ENCODE data around the gene BEX3. TPM values are rescaled to one million over a fixed set of nuclear protein-coding genes. Genes with fewer than 3 reads are reported as not detected.

BEX3 gene
- total RNA-seq, 1 experiment from 2014 or later = 130 TPM

- Histone ChIP-seq H3K36me3 (ENCODE audit: low read depth, low read length) (no peaks in the 10 kb centered on the region), H3F3A (ENCODE audit: low read length, unreplicated experiment) (no peaks in the 10 kb centered on the region), H3K79me2 (ENCODE audit: low read length) (no peaks in the 10 kb centered on the region), H4K20me1 (ENCODE audit: low read length) (no peaks in the 10 kb centered on the region), H3K4me2 (ENCODE audit: low read length) (no peak overlapping the region), H3K27ac (ENCODE audit: low read length) (no peak overlapping the region), H3K9me3 (ENCODE audit: low read length) (no peaks in the 10 kb centered on the region), H3K4me1 (ENCODE audit: insufficient read depth, low read length) (no peaks in the 10 kb centered on the region), H3K27me3 (ENCODE audit: low read length) (no peaks in the 10 kb centered on the region), H3K4me3 (ENCODE audit: low read length) (no peak overlapping the region), H3K9me2 (replicated peaks; ENCODE audit: low read length) (no peaks in the 10 kb centered on the region), H2AFZ (ENCODE audit: low read length) (no peak overlapping the region), H3K9ac (ENCODE audit: low read length) (no peak overlapping the region)
- TF ChIP-seq CTCF (conservative IDR thresholded peaks at IDR 0.05; ENCODE audit: low read depth, low read length) = no peak
- no peak for TF ChIP-seq EZH2phosphoT487 (IDR thresholded peaks at IDR 0.05; ENCODE audit: borderline replicate concordance, low read length)
- TF ChIP-seq EZH2 (IDR thresholded peaks at IDR 0.05; ENCODE audit: low read length, unreplicated experiment) = no peak
- CTCF ChIA-PET = no interaction called here
- BruUV-seq (replicated peaks) = no TSS peak
- ATAC-seq = no peak
- POLR2A ChIA-PET (ENCODE audit: unreplicated experiment) = no interaction called here
- intact Hi-C loops (cut with micrococcal nuclease) = loop anchor here (10.0 kb wide), 1 partner anchor 130 kb away; the partner anchor contains the start of gene BEX4
- DNase-seq = no peak
Observed at GRCh38 chrX:103344606-103345005, 31.7 kb upstream of the BEX3 start.

- intact Hi-C loops (cut with micrococcal nuclease) = loop anchor here (10.0 kb wide), 1 partner anchor 133 kb away; the partner anchor contains the start of gene BEX4
- Histone ChIP-seq H2AFZ (ENCODE audit: low read length) (no peak overlapping the region), H3K9ac (ENCODE audit: low read length) (no peak overlapping the region), H3F3A (ENCODE audit: low read length, unreplicated experiment) (no peaks in the 10 kb centered on the region), H3K9me3 (ENCODE audit: low read length) (no peaks in the 10 kb centered on the region), H3K36me3 (ENCODE audit: low read depth, low read length) (no peaks in the 10 kb centered on the region), H3K4me1 (ENCODE audit: insufficient read depth, low read length) (no peaks in the 10 kb centered on the region), H3K4me3 (ENCODE audit: low read length) (no peak overlapping the region), H3K27me3 (ENCODE audit: low read length) (no peaks in the 10 kb centered on the region), H3K4me2 (ENCODE audit: low read length) (no peak overlapping the region), H3K9me2 (replicated peaks; ENCODE audit: low read length) (no peaks in the 10 kb centered on the region), H3K27ac (ENCODE audit: low read length) (no peak overlapping the region), H4K20me1 (ENCODE audit: low read length) (no peaks in the 10 kb centered on the region), H3K79me2 (ENCODE audit: low read length) (no peaks in the 10 kb centered on the region)
- BruUV-seq (replicated peaks) = no TSS peak
- ChIA-PET CTCF (no interaction called here), POLR2A (ENCODE audit: unreplicated experiment) (no interaction called here)
- TF ChIP-seq EZH2 (IDR thresholded peaks at IDR 0.05; ENCODE audit: low read length, unreplicated experiment) = no peak
- no peak for TF ChIP-seq CTCF (conservative IDR thresholded peaks at IDR 0.05; ENCODE audit: low read depth, low read length)
- no peak for TF ChIP-seq EZH2phosphoT487 (IDR thresholded peaks at IDR 0.05; ENCODE audit: borderline replicate concordance, low read length)
- DNase-seq = no peak
- ATAC-seq = no peak
Observed at GRCh38 chrX:103347682-103348397, 28.5 kb upstream of the BEX3 start.

Measured in PC-3 (cell line).